Endothelial cell of umbilical vein (primary cell): Measurements from ENCODE around the gene KRTAP20-4.

Source experiments
- EZH2 ChIP-seq: IDR thresholded peaks from 2 replicates; pipeline ENCODE4 v1.6.1; 2012; ENCODE audit warnings: borderline replicate concordance, low read depth, mild to moderate bottlenecking, moderate library complexity, low read length, inconsistent platforms; ENCODE audit not compliant: severe bottlenecking
- GATA2 ChIP-seq: IDR thresholded peaks from 2 replicates; pipeline ENCODE4 v1.7.0; 2011; ENCODE audit warnings: low read depth, mild to moderate bottlenecking, moderate library complexity, mixed read lengths, low read length; ENCODE audit not compliant: insufficient read length, insufficient read depth
- JUN ChIP-seq: IDR thresholded peaks from 2 replicates; pipeline ENCODE4 v1.6.1; 2011; ENCODE audit warnings: borderline replicate concordance, low read depth; ENCODE audit not compliant: insufficient read length, insufficient read depth
- POLR2A ChIP-seq: IDR thresholded peaks from 2 replicates; pipeline ENCODE4 v1.6.1; 2012; ENCODE audit warnings: low read depth, mild to moderate bottlenecking, control low read depth, low read length
- TF ChIP-seq, protein P1 (sequence below), 2 donors: IDR thresholded peaks; 1 replicate in 1 of 2; 2 replicates in 1 of 2; pipeline ENCODE4 v1.5.1; 2011; ENCODE audit warnings: low read length in 2 of 2, mild to moderate bottlenecking in 2 of 2, moderate library complexity in 2 of 2, control low read depth in 1 of 2, inconsistent platforms in 1 of 2, low read depth in 1 of 2; ENCODE audit not compliant: insufficient read depth in 1 of 2; ENCODE audit errors: extremely low read depth in 1 of 2
- TF ChIP-seq, protein P2 (sequence below): IDR thresholded peaks from 2 replicates; pipeline ENCODE4 v1.6.1; 2011; ENCODE audit not compliant: insufficient read depth, insufficient read length

DNA sequence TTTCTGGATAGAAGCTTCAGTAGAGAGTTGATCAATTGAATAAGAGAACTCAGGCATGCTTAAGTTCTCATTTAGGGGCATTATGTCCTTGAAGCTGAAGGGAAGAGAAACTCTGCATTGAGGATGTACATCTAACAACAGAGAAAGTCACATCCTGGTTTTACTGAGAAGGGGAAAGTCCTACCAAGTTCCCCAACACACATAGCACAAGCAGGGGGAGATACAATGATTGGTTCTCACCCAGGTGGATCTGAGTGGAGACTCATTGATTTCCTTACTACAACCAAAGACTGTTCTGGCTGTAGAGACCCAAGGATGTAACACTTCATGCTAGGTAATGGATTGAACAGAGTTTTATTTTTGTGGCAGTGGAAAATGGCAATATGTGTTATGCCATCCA is 5.2 kb upstream of the KRTAP20-4 start:
- TF ChIP-seq POLR2A (no peak), EZH2 (no peak), GATA2 (no peak), JUN (no peak)
- TF ChIP-seq, protein P1, sequence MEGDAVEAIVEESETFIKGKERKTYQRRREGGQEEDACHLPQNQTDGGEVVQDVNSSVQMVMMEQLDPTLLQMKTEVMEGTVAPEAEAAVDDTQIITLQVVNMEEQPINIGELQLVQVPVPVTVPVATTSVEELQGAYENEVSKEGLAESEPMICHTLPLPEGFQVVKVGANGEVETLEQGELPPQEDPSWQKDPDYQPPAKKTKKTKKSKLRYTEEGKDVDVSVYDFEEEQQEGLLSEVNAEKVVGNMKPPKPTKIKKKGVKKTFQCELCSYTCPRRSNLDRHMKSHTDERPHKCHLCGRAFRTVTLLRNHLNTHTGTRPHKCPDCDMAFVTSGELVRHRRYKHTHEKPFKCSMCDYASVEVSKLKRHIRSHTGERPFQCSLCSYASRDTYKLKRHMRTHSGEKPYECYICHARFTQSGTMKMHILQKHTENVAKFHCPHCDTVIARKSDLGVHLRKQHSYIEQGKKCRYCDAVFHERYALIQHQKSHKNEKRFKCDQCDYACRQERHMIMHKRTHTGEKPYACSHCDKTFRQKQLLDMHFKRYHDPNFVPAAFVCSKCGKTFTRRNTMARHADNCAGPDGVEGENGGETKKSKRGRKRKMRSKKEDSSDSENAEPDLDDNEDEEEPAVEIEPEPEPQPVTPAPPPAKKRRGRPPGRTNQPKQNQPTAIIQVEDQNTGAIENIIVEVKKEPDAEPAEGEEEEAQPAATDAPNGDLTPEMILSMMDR (IDR thresholded peaks at IDR 0.05; ENCODE audit: extremely low read depth in 1 of 2, insufficient read depth in 1 of 2, low read depth in 1 of 2, low read length in 2 of 2): no peak
- TF ChIP-seq, protein P2, sequence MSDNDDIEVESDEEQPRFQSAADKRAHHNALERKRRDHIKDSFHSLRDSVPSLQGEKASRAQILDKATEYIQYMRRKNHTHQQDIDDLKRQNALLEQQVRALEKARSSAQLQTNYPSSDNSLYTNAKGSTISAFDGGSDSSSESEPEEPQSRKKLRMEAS: no peak
